B cell (primary cell): ENCODE measurements around the gene PRSS16.

Experiments used
- EZH2 ChIP-seq: IDR thresholded peaks from 2 replicates; pipeline ENCODE4 v1.6.1; 2012; ENCODE audit warnings: borderline replicate concordance, low read depth, mild to moderate bottlenecking, moderate library complexity, low read length; ENCODE audit not compliant: insufficient read depth, poor library complexity, severe bottlenecking
- TF ChIP-seq, protein P1 (sequence below): fragments of 200-600 bp; IDR thresholded peaks from one replicate; pipeline ENCODE4 v1.8.0; 2022; ENCODE audit warnings: antibody characterized with exemption, mild to moderate bottlenecking

- TF ChIP-seq EZH2, result no peak
- TF ChIP-seq, protein P1, sequence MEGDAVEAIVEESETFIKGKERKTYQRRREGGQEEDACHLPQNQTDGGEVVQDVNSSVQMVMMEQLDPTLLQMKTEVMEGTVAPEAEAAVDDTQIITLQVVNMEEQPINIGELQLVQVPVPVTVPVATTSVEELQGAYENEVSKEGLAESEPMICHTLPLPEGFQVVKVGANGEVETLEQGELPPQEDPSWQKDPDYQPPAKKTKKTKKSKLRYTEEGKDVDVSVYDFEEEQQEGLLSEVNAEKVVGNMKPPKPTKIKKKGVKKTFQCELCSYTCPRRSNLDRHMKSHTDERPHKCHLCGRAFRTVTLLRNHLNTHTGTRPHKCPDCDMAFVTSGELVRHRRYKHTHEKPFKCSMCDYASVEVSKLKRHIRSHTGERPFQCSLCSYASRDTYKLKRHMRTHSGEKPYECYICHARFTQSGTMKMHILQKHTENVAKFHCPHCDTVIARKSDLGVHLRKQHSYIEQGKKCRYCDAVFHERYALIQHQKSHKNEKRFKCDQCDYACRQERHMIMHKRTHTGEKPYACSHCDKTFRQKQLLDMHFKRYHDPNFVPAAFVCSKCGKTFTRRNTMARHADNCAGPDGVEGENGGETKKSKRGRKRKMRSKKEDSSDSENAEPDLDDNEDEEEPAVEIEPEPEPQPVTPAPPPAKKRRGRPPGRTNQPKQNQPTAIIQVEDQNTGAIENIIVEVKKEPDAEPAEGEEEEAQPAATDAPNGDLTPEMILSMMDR, result no peak
Measured at GRCh38 chr6:27250277-27251111, 3.0 kb downstream of the PRSS16 start.
